ENCODE measurements around the gene C5orf15.

Gene C5orf15

GRCh38 chr5:133919148-133920136, 49.0 kb downstream of the C5orf15 start:
- DNase-seq: no peak

GRCh38 chr5:133918731-133919130, 49.7 kb downstream of the C5orf15 start:
- no peak for DNase-seq

GRCh38 chr5:133918316-133918715, 50.1 kb downstream of the C5orf15 start:
- DNase-seq: no peak

GRCh38 chr5:133917785-133918184, 50.6 kb downstream of the C5orf15 start:
- no peak for DNase-seq

- no peak for DNase-seq
Observed at GRCh38 chr5:133916914-133917313, 51.5 kb downstream of the C5orf15 start.

GRCh38 chr5:133916479-133916878, 51.9 kb downstream of the C5orf15 start:
- no peak for DNase-seq

- DNase-seq: no peak
Observed at GRCh38 chr5:133914434-133914833, 54.0 kb downstream of the C5orf15 start.

- no peak for DNase-seq
Observed at GRCh38 chr5:133913413-133914155, 54.8 kb downstream of the C5orf15 start.

GRCh38 chr5:133912951-133913350, 55.5 kb downstream of the C5orf15 start:
- DNase-seq: no peak

- no peak for DNase-seq
Observed at GRCh38 chr5:133910571-133910970, 57.9 kb downstream of the C5orf15 start.

- no peak for DNase-seq
Observed at GRCh38 chr5:133909603-133910002, 58.8 kb downstream of the C5orf15 start.

- no peak for DNase-seq
Observed at GRCh38 chr5:133907075-133907474, 61.4 kb downstream of the C5orf15 start.

GRCh38 chr5:133906303-133906702, 62.1 kb downstream of the C5orf15 start:
- DNase-seq: no peak
